BLaER1 (cell line): ENCODE results near the gene CAMTA2.
"Not testable (repeated sequence)": the region's sequence is repeated elsewhere in the genome, so short reads cannot be mapped to it uniquely, and the experiment has no call there.

Experiments
- H3K27ac ChIP-seq: shearing (Covaris generic); formaldehyde crosslinking; 2 replicates; pipeline ENCODE4 v1.8.1; 2022
- H3K27me3 ChIP-seq: shearing (Covaris generic); formaldehyde crosslinking; 2 replicates; pipeline ENCODE4 v1.8.1; 2022
- H3K36me3 ChIP-seq: shearing (Covaris generic); formaldehyde crosslinking; 2 replicates; pipeline ENCODE4 v1.8.1; 2022
- H3K4me1 ChIP-seq: shearing (Covaris generic); formaldehyde crosslinking; 2 replicates; pipeline ENCODE4 v1.8.1; 2022
- H3K4me2 ChIP-seq: shearing (Covaris generic); formaldehyde crosslinking; 2 replicates; pipeline ENCODE4 v1.8.1; 2022
- H3K4me3 ChIP-seq: shearing (Covaris generic); formaldehyde crosslinking; 2 replicates; pipeline ENCODE4 v1.8.1; 2022
- H3K9ac ChIP-seq: shearing (Covaris generic); formaldehyde crosslinking; 2 replicates; pipeline ENCODE4 v1.8.1; 2022
- H3K9me3 ChIP-seq: shearing (Covaris generic); formaldehyde crosslinking; 2 replicates; pipeline ENCODE4 v1.8.1; 2022
- H4K20me1 ChIP-seq: shearing (Covaris generic); formaldehyde crosslinking; 2 replicates; pipeline ENCODE4 v1.8.1; 2022
- Cebpa-rat ChIP-seq: shearing (Covaris generic); IDR thresholded peaks from 2 replicates; pipeline ENCODE4 v1.8.1; 2022

CAMTA2 gene

GRCh38 chr17:4936436-4936835 lies 51.0 kb downstream of the CAMTA2 start:
- H3K36me3 ChIP-seq, result peaks cover 36% of the 10 kb centered on the region
- H3K9ac ChIP-seq, result peak overlapping the region; percentile 38
- peaks cover 58% of the 10 kb centered on the region for H3K4me1 ChIP-seq
- no peak overlapping the region for H3K4me2 ChIP-seq
- no peak for TF ChIP-seq Cebpa-rat
- peaks cover 22% of the 10 kb centered on the region for H4K20me1 ChIP-seq
- H3K27ac ChIP-seq, result no peak overlapping the region
- H3K27me3 ChIP-seq, result no peaks in the 10 kb centered on the region
- H3K4me3 ChIP-seq, result no peak overlapping the region
- no peaks in the 10 kb centered on the region for H3K9me3 ChIP-seq

GRCh38 chr17:4935650-4936049 lies 51.8 kb downstream of the CAMTA2 start:
- Histone ChIP-seq H3K4me3 (no peak overlapping the region), H3K36me3 (peaks cover 44% of the 10 kb centered on the region), H3K9ac (no peak overlapping the region), H3K4me1 (peaks cover 54% of the 10 kb centered on the region), H3K27ac (no peak overlapping the region), H3K27me3 (no peaks in the 10 kb centered on the region), H3K9me3 (no peaks in the 10 kb centered on the region), H3K4me2 (no peak overlapping the region), H4K20me1 (peaks cover 17% of the 10 kb centered on the region)
- TF ChIP-seq Cebpa-rat, result no peak

- Histone ChIP-seq H3K4me2 (peak overlapping the region; percentile 85), H4K20me1 (peaks cover 17% of the 10 kb centered on the region), H3K4me3 (no peak overlapping the region), H3K4me1 (peaks cover 54% of the 10 kb centered on the region), H3K27me3 (no peaks in the 10 kb centered on the region), H3K27ac (0 out of 2 replicates have a peak overlapping the region, but pooled peaks have one; percentile 9), H3K36me3 (peaks cover 55% of the 10 kb centered on the region), H3K9ac (peak overlapping the region; percentile 60), H3K9me3 (no peaks in the 10 kb centered on the region)
- no peak for TF ChIP-seq Cebpa-rat
Measured at GRCh38 chr17:4934173-4934979, 53.1 kb downstream of the CAMTA2 start.

- no peaks in the 10 kb centered on the region for H3K27me3 ChIP-seq
- H3K4me3 ChIP-seq, result no peak overlapping the region
- H3K4me2 ChIP-seq, result peak overlapping the region; percentile 85
- no peak overlapping the region for H3K27ac ChIP-seq
- H3K9ac ChIP-seq, result peak overlapping the region; percentile 60; the same call in 1 of the 2 replicates
- peaks cover 48% of the 10 kb centered on the region for H3K4me1 ChIP-seq
- no peaks in the 10 kb centered on the region for H3K9me3 ChIP-seq
- TF ChIP-seq Cebpa-rat, result no peak
- H4K20me1 ChIP-seq, result peaks cover 13% of the 10 kb centered on the region
- peaks cover 61% of the 10 kb centered on the region for H3K36me3 ChIP-seq
Measured at GRCh38 chr17:4933646-4934045, 53.8 kb downstream of the CAMTA2 start.

GRCh38 chr17:4932756-4933155 lies 54.7 kb downstream of the CAMTA2 start:
- Histone ChIP-seq H3K9me3 (no peaks in the 10 kb centered on the region), H3K9ac (no peak overlapping the region), H3K27me3 (no peaks in the 10 kb centered on the region), H4K20me1 (peaks cover 11% of the 10 kb centered on the region; the same call in 1 of the 2 replicates), H3K4me3 (no peak overlapping the region), H3K4me2 (no peak overlapping the region), H3K27ac (no peak overlapping the region), H3K4me1 (peaks cover 39% of the 10 kb centered on the region), H3K36me3 (peaks cover 52% of the 10 kb centered on the region)
- TF ChIP-seq Cebpa-rat, result no peak

GRCh38 chr17:4931963-4932362 lies 55.5 kb downstream of the CAMTA2 start, which contains the start of gene GP1BA:
TSS of gene GP1BA (plus strand) at chr17:4932277. CDS start at chr17:4932605, 328 bp downstream.
- Histone ChIP-seq H3K4me1 (peaks cover 31% of the 10 kb centered on the region), H3K9me3 (no peaks in the 10 kb centered on the region), H3K27ac (no peak within 1 kb of the TSS), H3K4me2 (peak within 1 kb of the TSS; percentile 54), H4K20me1 (peaks cover 11% of the 10 kb centered on the region; the same call in 1 of the 2 replicates), H3K9ac (no peak within 1 kb of the TSS), H3K27me3 (no peaks in the 10 kb centered on the region), H3K4me3 (no peak within 1 kb of the TSS), H3K36me3 (peaks cover 44% of the 10 kb centered on the region)
- no peak for TF ChIP-seq Cebpa-rat

- peaks cover 19% of the 10 kb centered on the region for H3K4me1 ChIP-seq
- no peak overlapping the region for H3K9ac ChIP-seq
- H4K20me1 ChIP-seq, result 0 out of 2 replicates have a peak, but pooled peaks cover 4% of the 10 kb centered on the region
- peaks cover 32% of the 10 kb centered on the region for H3K36me3 ChIP-seq
- H3K27ac ChIP-seq, result no peak overlapping the region
- H3K4me3 ChIP-seq, result no peak overlapping the region
- no peaks in the 10 kb centered on the region for H3K9me3 ChIP-seq
- TF ChIP-seq Cebpa-rat, result no peak
- H3K4me2 ChIP-seq, result no peak overlapping the region
- H3K27me3 ChIP-seq, result no peaks in the 10 kb centered on the region
Measured at GRCh38 chr17:4928881-4929280, 58.6 kb downstream of the CAMTA2 start.

- H3K36me3 ChIP-seq, result peaks cover 32% of the 10 kb centered on the region
- not testable (repeated sequence) for H3K4me1 ChIP-seq, H3K4me2 ChIP-seq, H3K27ac ChIP-seq, H3K27me3 ChIP-seq, H3K9ac ChIP-seq, H3K9me3 ChIP-seq, H3K4me3 ChIP-seq, H4K20me1 ChIP-seq
Measured at GRCh38 chr17:4926577-4927335, 60.7 kb downstream of the CAMTA2 start.

GRCh38 chr17:4921320-4921719 lies 66.2 kb downstream of the CAMTA2 start:
- Histone ChIP-seq H4K20me1 (no peaks in the 10 kb centered on the region), H3K4me1 (no peaks in the 10 kb centered on the region), H3K9me3 (no peaks in the 10 kb centered on the region), H3K27me3 (no peaks in the 10 kb centered on the region), H3K36me3 (0 out of 2 replicates have a peak, but pooled peaks cover under 1% of the 10 kb centered on the region), H3K4me3 (no peak overlapping the region), H3K27ac (no peak overlapping the region), H3K4me2 (no peak overlapping the region), H3K9ac (no peak overlapping the region)
- no peak for TF ChIP-seq Cebpa-rat
